OCI-LY7 (cell line): ENCODE results near the gene WNK4.

Experiments used
- CTCF ChIP-seq: fragments of 200-600 bp; sonication (generic); conservative IDR thresholded peaks from 2 replicates; pipeline ENCODE4 v1.5.1; 2014; ENCODE audit warnings: mild to moderate bottlenecking, antibody characterized with exemption, low read length, moderate library complexity, mixed read lengths
- EZH2phosphoT487 ChIP-seq: fragments of 200-600 bp; sonication (generic); IDR thresholded peaks from 2 replicates; pipeline ENCODE4 v1.6.1; 2018; ENCODE audit warnings: low read depth, borderline replicate concordance, mild to moderate bottlenecking, mixed run types, antibody characterized with exemption, low read length, moderate library complexity, mixed read lengths

DNA sequence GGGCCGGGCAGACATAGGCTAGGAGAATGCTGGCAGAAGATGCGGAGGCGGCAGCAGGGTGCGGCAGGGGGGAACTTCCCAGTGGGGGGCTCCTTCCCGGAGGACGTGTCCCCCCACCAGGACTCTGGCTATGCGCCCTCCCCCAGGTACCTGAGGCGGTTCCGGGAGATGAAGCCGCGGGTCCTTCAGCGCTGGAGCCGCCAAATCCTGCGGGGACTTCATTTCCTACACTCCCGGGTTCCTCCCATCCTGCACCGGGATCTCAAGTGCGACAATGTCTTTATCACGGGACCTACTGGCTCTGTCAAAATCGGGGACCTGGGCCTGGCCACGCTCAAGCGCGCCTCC, 3.4 kb downstream of the WNK4 start:
- TF ChIP-seq CTCF: no peak
- TF ChIP-seq EZH2phosphoT487: no peak
